Right ventricle myocardium inferior (tissue), 1 donor: ENCODE results near the gene NBEA. TPM values are rescaled to one million over a fixed set of nuclear protein-coding genes. Genes with fewer than 3 reads are reported as not detected.

Experiments
- ATAC-seq: fragments of 200-7000 bp; cut with Tn5 transposase; one replicate; pipeline ENCODE4 v1.9.1; 2020; ENCODE audit warnings: mild to moderate bottlenecking, moderate library complexity
- DNase-seq: peaks from one replicate; pipeline ENCODE4 v3.0.0; 2021; ENCODE audit errors: missing footprints
- intact Hi-C: fragments of 100-400 bp; cut with DNase I; formaldehyde crosslinking; loops from one replicate; pipeline ENCODE4 v1.11.0; 2022
- total RNA-seq: library from RNA; stranded (reverse); fragmentation: NEBNext Ultra II Directional; extraction: Animal tissue kit (Norgen Biotek cat#: 25700); gene quantifications from one replicate; pipeline ENCODE4 v1.2.1, GENCODE V29; 2021
- donor health status: DM: no; HTN: yes; CAD: no; lungs with severe emphysema.

The NBEA gene
- total RNA-seq, 1 donor from 2014 or later: 17.2 TPM

GRCh38 chr13:35333157-35333556, 391.1 kb downstream of the NBEA start:
- ATAC-seq (no peak), DNase-seq (no peak)
- intact Hi-C loops: no loop called here

- DNase-seq (no peak), ATAC-seq (no peak)
- intact Hi-C loops: loop anchor here (10.0 kb wide), 1 partner anchor 132 kb away; the partner anchor contains the start of gene MAB21L1
Measured at GRCh38 chr13:35342440-35342839, 400.4 kb downstream of the NBEA start.

DNA sequence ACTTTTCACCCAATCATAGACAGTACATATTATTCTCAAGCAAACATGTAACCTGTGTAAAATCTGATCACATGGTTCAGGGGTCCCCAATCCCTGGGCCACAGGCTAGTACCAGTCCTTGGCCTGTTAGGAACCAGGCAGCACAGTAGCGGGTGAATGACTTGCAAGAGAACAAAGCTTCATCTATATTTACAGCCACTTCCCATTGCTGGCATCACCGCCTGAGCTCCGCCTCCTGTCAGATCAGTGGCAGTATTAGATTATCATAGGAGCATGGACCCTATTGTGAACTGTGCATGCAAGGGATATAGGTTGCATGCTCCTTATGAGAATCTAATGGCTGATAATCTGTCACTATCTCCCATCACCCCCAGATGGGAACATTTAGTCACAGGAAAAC, 401.3 kb downstream of the NBEA start:
- intact Hi-C loops: loop anchor here (10.0 kb wide), 1 partner anchor 131 kb away; the partner anchor contains the start of gene MAB21L1
- DNase-seq (no peak), ATAC-seq (no peak)

GRCh38 chr13:35345992-35346391, 403.9 kb downstream of the NBEA start:
- DNase-seq: no peak
- intact Hi-C loops: loop anchor here (10.0 kb wide), 1 partner anchor 129 kb away; the partner anchor contains the start of gene MAB21L1
- ATAC-seq: no peak

DNA sequence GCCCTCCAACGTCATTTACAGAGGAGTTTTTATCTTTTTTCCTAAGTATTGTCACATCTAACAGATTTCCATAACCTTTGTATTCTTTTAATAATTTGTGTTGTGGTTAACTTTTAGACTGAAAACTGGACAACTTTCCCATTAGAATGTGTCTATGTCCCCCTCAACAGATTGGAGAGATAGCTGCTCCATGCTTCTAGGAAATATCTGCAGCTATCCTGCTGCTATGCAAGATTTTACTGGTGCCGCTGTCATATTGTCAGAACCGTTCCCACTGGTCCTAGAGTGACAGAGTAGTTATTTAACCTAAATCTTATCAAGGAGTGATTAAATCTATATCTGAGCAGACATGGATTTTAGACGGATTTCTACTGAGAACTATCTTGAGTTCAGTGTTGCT, 404.4 kb downstream of the NBEA start:
- intact Hi-C loops: loop anchor here (10.0 kb wide), 1 partner anchor 128 kb away; the partner anchor contains the start of gene MAB21L1
- no peak for DNase-seq
- no peak for ATAC-seq

- ATAC-seq: no peak
- intact Hi-C loops: loop anchor here (10.0 kb wide), 1 partner anchor 127 kb away; the partner anchor contains the start of gene MAB21L1
Measured at GRCh38 chr13:35347679-35348205, 405.7 kb downstream of the NBEA start.

DNA sequence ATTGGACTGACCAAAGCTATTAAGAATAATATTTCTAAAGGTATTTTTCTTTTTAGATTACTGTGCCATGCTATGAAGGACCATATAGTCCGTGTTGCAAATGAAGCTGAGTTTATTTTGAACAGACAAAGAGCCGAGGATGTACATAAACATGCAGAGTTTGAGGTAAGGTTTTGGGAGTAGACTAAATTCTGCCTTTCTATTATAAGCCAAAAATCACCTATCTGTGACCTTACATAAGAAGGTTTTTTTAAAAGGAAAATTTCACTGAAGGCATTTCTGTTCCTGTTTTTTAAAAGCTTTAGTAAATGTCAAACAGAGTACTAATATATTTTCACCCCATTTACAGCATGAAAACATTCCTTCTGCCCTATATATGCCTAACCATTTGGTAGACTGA, 407.0 kb downstream of the NBEA start:
- no peak for ATAC-seq
- DNase-seq: no peak
- intact Hi-C loops: loop anchor here (10.0 kb wide), 1 partner anchor 126 kb away; the partner anchor contains the start of gene MAB21L1

More at GRCh38 chr13:35347679-35348205, 405.7 kb downstream of the NBEA start:
- no peak for DNase-seq

DNA sequence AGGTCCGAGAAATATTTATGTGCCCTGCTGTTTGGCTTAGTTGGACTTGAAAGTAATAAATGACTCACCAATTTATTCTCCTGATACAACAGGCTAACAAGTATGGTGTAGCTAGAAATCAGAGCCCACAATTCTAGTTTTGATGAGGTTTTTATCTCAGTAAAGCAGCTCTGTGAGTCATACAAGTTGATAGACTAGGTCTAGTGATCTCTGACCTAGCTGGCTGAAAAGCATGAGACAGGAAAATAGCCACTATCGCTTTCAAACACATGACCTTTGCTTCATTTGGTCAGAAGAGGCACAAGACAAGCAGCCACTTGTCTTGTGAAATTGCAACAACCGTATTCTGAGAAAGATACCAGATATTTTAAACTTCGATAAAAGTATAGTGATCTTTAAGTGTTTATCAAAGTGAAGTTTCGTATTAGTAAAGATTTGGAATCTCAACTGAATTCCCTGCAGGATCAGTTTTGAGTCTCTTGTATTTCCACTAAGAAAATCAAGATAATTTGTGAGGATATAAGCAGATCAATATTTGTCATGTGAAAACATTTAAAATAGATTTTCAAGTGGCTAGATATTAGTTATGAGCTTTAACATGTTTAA, 407.7 kb downstream of the NBEA start:
- ATAC-seq (peak; percentile 76), DNase-seq (no peak)
- intact Hi-C loops: loop anchor here (10.0 kb wide), 1 partner anchor 125 kb away; the partner anchor contains the start of gene MAB21L1

GRCh38 chr13:35354285-35354684, 412.2 kb downstream of the NBEA start:
- ATAC-seq: no peak
- intact Hi-C loops: no loop called here
- DNase-seq: no peak

- intact Hi-C loops: no loop called here
- no peak for ATAC-seq
- DNase-seq: no peak
Measured at GRCh38 chr13:35354882-35355281, 412.8 kb downstream of the NBEA start.

GRCh38 chr13:35356572-35356971, 414.5 kb downstream of the NBEA start:
- DNase-seq: no peak
- intact Hi-C loops: no loop called here
- no peak for ATAC-seq

- intact Hi-C loops: no loop called here
- DNase-seq (no peak), ATAC-seq (no peak)
Measured at GRCh38 chr13:35365883-35366282, 423.8 kb downstream of the NBEA start.

GRCh38 chr13:35367586-35367985, 425.5 kb downstream of the NBEA start:
- ATAC-seq (no peak), DNase-seq (no peak)
- intact Hi-C loops: no loop called here

- DNase-seq: no peak
- intact Hi-C loops: no loop called here
- ATAC-seq: no peak
Measured at GRCh38 chr13:35378939-35379338, 436.9 kb downstream of the NBEA start.

DNA sequence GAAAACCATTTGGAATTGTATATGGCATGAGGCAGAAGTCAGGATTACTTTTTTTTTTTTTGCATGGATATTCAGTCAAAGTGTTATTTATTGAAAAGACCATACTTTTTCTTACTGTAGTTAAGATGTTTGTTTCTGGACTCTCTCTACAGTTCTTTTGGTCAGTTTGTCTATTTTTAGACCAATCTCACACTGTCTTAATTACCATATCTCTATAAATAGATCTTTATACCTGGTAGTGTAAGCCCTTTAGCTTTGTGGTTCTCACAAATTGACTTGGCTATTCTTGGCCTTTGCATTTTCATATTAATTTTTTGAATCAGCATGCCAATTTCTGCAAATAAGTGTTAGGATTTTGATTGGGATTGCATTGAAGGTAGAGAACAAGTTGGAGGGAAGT, 437.6 kb downstream of the NBEA start:
- no peak for ATAC-seq
- intact Hi-C loops: no loop called here
- no peak for DNase-seq

DNA sequence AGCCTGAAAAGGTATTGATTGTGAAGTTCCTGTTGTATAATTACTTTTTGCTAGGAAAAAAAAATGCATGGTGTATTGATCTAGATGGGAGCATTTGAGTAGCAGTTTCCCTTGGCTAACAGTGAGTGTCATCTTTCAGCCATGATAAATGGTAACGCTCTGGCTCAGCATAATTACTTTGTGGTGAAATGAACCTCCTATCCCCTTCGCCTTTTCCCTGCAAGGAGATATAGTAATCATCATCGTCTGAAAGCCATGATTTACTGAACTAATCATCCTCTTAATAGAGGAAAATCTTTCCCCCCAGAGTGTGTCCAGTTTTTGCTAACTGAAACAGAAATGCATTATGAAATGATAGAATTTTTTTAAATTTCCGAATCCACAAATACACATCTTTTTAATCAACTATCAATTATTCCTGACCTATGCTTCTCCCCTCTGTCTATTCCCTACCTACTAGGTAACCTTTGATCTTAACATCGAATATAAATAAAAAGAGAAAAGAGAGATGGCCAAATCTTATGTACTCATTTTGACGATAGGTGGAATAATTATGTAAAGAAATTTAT, 445.7 kb downstream of the NBEA start:
- ATAC-seq (no peak), DNase-seq (no peak)
- intact Hi-C loops: no loop called here

- DNase-seq (no peak), ATAC-seq (no peak)
- intact Hi-C loops: no loop called here
Measured at GRCh38 chr13:35388441-35389355, 446.6 kb downstream of the NBEA start.

DNA sequence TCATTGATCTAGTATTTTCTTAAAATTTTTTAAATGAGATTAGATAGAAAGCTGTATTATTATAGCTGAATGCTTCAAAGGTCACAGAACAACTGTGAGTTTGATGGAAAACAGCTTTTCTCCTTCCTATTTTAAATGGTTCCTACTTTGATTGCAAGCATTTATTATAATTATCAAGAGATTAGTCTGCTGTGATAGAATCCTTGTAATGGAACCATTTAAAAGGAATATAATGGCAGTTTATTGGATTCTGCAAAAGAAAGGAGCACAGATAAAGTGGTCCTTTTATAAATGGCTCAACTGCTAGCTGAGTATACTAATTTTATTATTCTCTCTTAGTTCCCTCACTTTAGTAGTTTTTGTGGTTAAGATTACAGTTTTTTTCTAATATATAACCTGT, 447.5 kb downstream of the NBEA start:
- ATAC-seq: no peak
- DNase-seq: no peak
- intact Hi-C loops: no loop called here

- ATAC-seq (no peak), DNase-seq (no peak)
- intact Hi-C loops: loop anchor here (2.0 kb wide), 1 partner anchor 78 kb away; no protein-coding TSS in a partner anchor
Measured at GRCh38 chr13:35392768-35393167, 450.7 kb downstream of the NBEA start.
